HepG2 (cell line): ENCODE data around the gene SPAG7. TPM values are rescaled to one million over a fixed set of nuclear protein-coding genes. Genes with fewer than 3 reads are reported as not detected.

Experiments
- BCL3 ChIP-seq: sonication (generic); formaldehyde crosslinking; IDR thresholded peaks from 2 replicates; pipeline ENCODE4 v1.5.1; 2020; ENCODE audit warnings: mild to moderate bottlenecking, missing genetic modification reagents, moderate library complexity
- CHD2 ChIP-seq: IDR thresholded peaks from 2 replicates; pipeline ENCODE4 v1.6.1; 2011; ENCODE audit warnings: low read depth, low read length, improper control_type of control experiment
- CSRNP1 ChIP-seq: sonication (generic); formaldehyde crosslinking; IDR thresholded peaks from 2 replicates; pipeline ENCODE4 v1.8.1; 2023; ENCODE audit warnings: mild to moderate bottlenecking, missing genetic modification reagents
- NCOR1 ChIP-seq: fragments of 200-600 bp; sonication (generic); IDR thresholded peaks from 2 replicates; pipeline ENCODE4 v1.7.0; 2017; ENCODE audit warnings: antibody characterized with exemption, low read length, borderline replicate concordance
- SNAI1 ChIP-seq: sonication (generic); formaldehyde crosslinking; IDR thresholded peaks from 2 replicates; pipeline ENCODE4 v1.5.0; 2020; ENCODE audit warnings: mild to moderate bottlenecking, missing genetic modification reagents, borderline replicate concordance
- ZBTB26 ChIP-seq: IDR thresholded peaks from 2 replicates; pipeline ENCODE4 v1.6.1; 2016; ENCODE audit warnings: missing compliant biosample characterization, missing genetic modification reagents, borderline replicate concordance
- ZFP90 ChIP-seq: sonication (generic); formaldehyde crosslinking; IDR thresholded peaks from 2 replicates; pipeline ENCODE4 v1.8.0; 2022; ENCODE audit warnings: missing genetic modification reagents, mild to moderate bottlenecking, inconsistent platforms, borderline replicate concordance
- ZNF331 ChIP-seq: sonication (generic); formaldehyde crosslinking; IDR thresholded peaks from 2 replicates; pipeline ENCODE4 v1.4.0; 2020; ENCODE audit warnings: missing genetic modification reagents
- ZNF574 ChIP-seq: sonication (generic); formaldehyde crosslinking; IDR thresholded peaks from 2 replicates; pipeline ENCODE4 v1.4.0; 2020; ENCODE audit warnings: missing genetic modification reagents
- ZNF607 ChIP-seq: sonication (generic); formaldehyde crosslinking; IDR thresholded peaks from 2 replicates; pipeline ENCODE4 v1.5.1; 2020; ENCODE audit warnings: missing genetic modification reagents, mild to moderate bottlenecking, borderline replicate concordance
- ZNF841 ChIP-seq: sonication (generic); formaldehyde crosslinking; IDR thresholded peaks from 2 replicates; pipeline ENCODE4 v1.8.1; 2023; ENCODE audit warnings: missing genetic modification reagents, borderline replicate concordance
- ZSCAN25 ChIP-seq: sonication (generic); formaldehyde crosslinking; IDR thresholded peaks from 2 replicates; pipeline ENCODE4 v1.8.0; 2022; ENCODE audit warnings: mild to moderate bottlenecking, missing genetic modification reagents
- polyA plus RNA-seq, 8 experiments: library from polyadenylated mRNA; depleted of rRNA in 3 of 8; stranded (reverse) in 7 of 8; unstranded in 1 of 8; fragments of >200 nt; fragmentation: Illumina TruSeq in 4 of 8; extraction: Trizol in 4 of 8; gene quantifications; 2 replicates each; pipeline versions ENCODE4 v1.2.1 to v1.2.3, GENCODE V29; 2011 to 2016; ENCODE audit warnings: low read depth in 4 of 8, missing spikeins in 1 of 8, mixed read lengths in 1 of 8; ENCODE audit not compliant: insufficient read depth in 1 of 8
- total RNA-seq, 5 experiments: library from RNA; depleted of rRNA; stranded (reverse); fragments of >200 nt; fragmentation: Illumina TruSeq; extraction: Trizol; gene quantifications; 2 replicates each; pipeline ENCODE4 v1.2.3, GENCODE V29; 2016; ENCODE audit warnings: low read depth in 1 of 5

SPAG7 gene
- total and polyA plus RNA-seq, 2 of the 13 experiments (the other 11 are each of a cell fraction or from before 2014, with no cell fraction given), result 51.0 to 59.0 TPM

- TF ChIP-seq BCL3 (CRISPR knock-in tag), result peak; percentile 17; the same call in 1 of the 2 replicates
- TF ChIP-seq ZFP90, result no peak
- 0 out of 2 replicates have a peak, but pooled peaks have one; percentile 64 for TF ChIP-seq ZBTB26
- TF ChIP-seq ZNF841 (CRISPR knock-in tag), result no peak
- TF ChIP-seq ZNF607, result peak; percentile 65; the same call in 1 of the 2 replicates
- no peak for TF ChIP-seq NCOR1
- no peak for TF ChIP-seq ZNF331 (CRISPR knock-in tag)
- no peak for TF ChIP-seq ZSCAN25
- TF ChIP-seq ZNF574 (CRISPR knock-in tag), result peak; percentile 63
- TF ChIP-seq CHD2, result no peak
- peak; percentile 71; the same call in 1 of the 2 replicates for TF ChIP-seq CSRNP1 (CRISPR knock-in tag)
- TF ChIP-seq SNAI1, result 0 out of 2 replicates have a peak, but pooled peaks have one; percentile 81
Measured at GRCh38 chr17:4997302-4998026, 29.8 kb upstream of the SPAG7 start, which contains the start of the genes INCA1 and KIF1C (continued).
